Vagina (tissue), 2 donors: ENCODE results near the gene TTC38.

ENCODE experiments used
- CTCF ChIP-seq, 3 experiments: fragments of 450-650 bp in 2 of 3; fragments of 200-600 bp in 1 of 3; sonication (generic) in 1 of 3; IDR thresholded peaks; one replicate each; pipeline ENCODE4 v1.5.1; 2017 to 2019; ENCODE audit warnings: antibody characterized with exemption in 3 of 3, mild to moderate bottlenecking in 2 of 3, moderate library complexity in 2 of 3
- POLR2AphosphoS5 ChIP-seq, 2 donors: sonication (generic); formaldehyde crosslinking; IDR thresholded peaks; one replicate each; pipeline ENCODE4 v1.9.0; 2017; ENCODE audit warnings: antibody characterized with exemption in 2 of 2, mild to moderate bottlenecking in 2 of 2, low read depth in 1 of 2; ENCODE audit not compliant: insufficient read depth in 1 of 2

DNA sequence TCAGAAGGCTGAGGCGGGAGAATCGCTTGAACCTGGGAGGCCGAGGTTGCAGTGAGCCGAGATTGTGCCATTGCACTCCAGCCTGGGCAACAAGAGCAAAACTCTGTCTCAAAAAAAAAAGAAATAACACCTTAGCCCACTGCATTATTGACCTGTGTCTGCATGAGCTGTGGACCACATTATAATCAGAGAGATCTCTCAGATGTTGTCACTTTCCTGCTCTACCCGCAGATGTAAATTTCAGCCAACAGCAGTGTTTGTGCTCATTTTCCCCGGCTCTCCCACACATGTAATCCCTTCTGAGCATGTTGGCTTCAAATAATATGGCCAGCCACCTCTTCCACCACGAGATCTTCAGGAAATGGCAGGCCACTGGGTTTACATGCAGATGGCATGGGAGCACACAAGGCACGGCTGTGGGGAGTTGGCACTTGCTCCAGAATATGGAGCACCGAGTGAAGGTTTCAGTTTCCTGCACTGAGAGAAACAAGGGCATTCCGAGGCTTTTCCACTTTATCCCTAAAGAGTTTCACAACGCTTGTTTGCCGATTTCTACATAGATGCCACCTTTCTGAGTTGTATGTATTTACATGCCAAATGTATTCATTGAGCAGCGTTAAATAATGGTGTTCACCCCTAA lies 37.4 kb upstream of the TTC38 start:
- TF ChIP-seq CTCF (IDR thresholded peaks at IDR 0.05) (no peak), POLR2AphosphoS5 (IDR thresholded peaks at IDR 0.05; ENCODE audit: insufficient read depth in 1 of 2, low read depth in 1 of 2) (no peak)
